Measurements from ENCODE around the gene CAMK1D.

The CAMK1D gene

DNA sequence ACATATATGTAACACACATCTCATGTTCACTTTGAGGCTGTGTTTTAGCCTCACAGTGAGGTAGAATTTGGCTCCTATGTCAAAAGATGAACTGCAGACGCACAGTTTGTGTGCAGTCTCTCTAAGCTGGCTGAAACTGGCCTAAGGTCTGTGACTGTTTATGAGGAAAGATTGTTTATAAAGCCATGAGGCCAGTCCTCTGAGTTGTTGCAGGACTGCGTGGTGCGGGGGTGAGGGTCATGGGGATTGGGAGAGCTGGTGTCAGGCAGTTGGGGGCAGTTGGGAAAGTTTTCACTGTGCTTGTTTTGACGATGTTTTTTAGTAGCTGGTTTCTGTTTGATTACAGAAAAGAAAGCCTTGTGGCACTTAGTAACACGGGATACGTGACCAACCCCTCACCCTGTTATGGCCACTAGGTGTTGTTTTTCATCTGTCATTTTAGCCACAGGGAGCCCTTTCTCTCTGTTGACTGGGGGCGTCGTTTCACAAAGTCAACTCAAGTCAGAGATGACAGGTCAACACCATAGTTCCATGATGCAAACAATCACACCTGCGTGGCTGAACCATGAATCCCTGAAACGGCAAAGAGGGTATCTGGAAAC lies 341.3 kb downstream of the CAMK1D start:
- DNase-seq (ENCODE audit: low read depth, low spot score) = no peak
- ChIA-PET CTCF (interaction anchor here (0.6 kb wide), 1 partner anchor 408 kb away, joined by 3 read pairs; no protein-coding TSS in a partner anchor), POLR2A (no interaction called here)
- TF ChIP-seq, protein P1, sequence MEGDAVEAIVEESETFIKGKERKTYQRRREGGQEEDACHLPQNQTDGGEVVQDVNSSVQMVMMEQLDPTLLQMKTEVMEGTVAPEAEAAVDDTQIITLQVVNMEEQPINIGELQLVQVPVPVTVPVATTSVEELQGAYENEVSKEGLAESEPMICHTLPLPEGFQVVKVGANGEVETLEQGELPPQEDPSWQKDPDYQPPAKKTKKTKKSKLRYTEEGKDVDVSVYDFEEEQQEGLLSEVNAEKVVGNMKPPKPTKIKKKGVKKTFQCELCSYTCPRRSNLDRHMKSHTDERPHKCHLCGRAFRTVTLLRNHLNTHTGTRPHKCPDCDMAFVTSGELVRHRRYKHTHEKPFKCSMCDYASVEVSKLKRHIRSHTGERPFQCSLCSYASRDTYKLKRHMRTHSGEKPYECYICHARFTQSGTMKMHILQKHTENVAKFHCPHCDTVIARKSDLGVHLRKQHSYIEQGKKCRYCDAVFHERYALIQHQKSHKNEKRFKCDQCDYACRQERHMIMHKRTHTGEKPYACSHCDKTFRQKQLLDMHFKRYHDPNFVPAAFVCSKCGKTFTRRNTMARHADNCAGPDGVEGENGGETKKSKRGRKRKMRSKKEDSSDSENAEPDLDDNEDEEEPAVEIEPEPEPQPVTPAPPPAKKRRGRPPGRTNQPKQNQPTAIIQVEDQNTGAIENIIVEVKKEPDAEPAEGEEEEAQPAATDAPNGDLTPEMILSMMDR (IDR thresholded peaks at IDR 0.05; ENCODE audit: insufficient read depth, low read length, missing control alignments) = no peak
- H3K4me3 ChIP-seq (ENCODE audit: low read depth, low read length) = no peak overlapping the region

DNA sequence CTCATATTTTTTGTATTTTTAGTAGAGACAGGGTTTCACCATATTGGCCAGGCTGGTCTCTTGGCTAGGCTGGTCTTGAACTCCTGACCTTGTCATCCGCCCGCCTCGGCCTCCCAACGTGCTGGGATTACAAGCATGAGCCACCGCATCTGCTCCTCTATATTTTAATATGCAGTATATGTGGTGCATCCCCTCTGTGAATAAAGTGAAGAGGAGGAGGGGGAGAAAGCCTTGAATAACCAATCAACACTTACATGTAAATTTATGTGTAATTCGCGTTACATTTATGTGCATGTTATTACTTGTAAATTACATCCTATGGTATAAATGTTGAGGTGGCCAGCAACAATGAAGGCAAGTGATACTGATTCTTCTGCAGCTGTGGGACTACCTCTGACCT lies 342.2 kb downstream of the CAMK1D start:
- TF ChIP-seq, protein P1 (IDR thresholded peaks at IDR 0.05; ENCODE audit: insufficient read depth, low read length, missing control alignments) = no peak
- CTCF ChIA-PET = no interaction called here

DNA sequence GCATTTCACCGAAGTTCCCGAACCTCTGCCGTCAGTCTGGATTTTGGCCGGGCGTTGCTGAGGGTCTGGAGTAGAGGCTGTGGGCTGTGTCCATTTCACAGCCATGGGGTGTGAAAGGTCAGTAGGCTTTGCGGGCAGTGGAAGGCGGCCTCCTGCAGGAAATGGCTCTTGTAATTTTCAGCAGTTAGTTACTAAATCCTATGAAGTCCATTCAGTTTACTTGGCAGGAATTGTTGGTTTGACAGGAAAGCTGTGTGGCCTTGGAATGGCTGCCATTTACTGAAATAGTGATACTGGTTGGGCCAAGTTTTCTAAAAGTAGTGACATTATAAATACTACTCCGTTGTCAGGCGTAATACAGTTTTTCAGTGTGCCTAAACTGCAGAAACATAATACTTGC lies 348.4 kb downstream of the CAMK1D start:
- H3K4me3 ChIP-seq (ENCODE audit: low read depth, low read length) = no peak overlapping the region

More for the DNA sequence above, 342.2 kb downstream of the CAMK1D start:
- DNase-seq (ENCODE audit: low read depth, low spot score) = no peak
- POLR2A ChIA-PET = no interaction called here
- H3K4me3 ChIP-seq (ENCODE audit: low read depth, low read length) = no peak overlapping the region

DNA sequence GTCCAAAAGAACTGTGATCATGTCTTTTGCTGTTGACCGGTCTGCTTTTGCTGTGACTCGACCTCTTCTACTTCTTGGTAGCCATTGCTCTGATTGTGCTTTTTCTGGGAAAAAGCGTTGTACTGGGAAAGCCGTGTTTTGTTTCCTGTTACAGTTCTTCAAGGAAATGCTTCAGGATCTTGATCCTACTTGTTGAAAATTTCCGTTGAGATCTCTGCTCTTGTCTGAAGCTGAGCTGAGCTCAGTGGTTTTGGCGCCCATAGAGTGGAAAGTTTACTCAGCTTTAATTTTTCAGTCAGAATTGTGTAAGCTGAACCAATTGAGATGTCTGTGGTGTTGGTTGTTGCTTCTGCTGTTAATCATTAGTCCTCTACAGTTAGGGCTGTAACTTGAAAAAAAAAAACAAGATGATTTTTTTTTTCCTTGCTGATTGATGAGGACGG lies 349.9 kb downstream of the CAMK1D start:
- H3K4me3 ChIP-seq (ENCODE audit: low read depth, low read length) = no peak overlapping the region
- ChIA-PET CTCF (interaction anchor here (4.9 kb wide), 1 partner anchor 12 kb away, joined by 45 read pairs; no protein-coding TSS in a partner anchor), POLR2A (no interaction called here)
- no peak for DNase-seq (ENCODE audit: low read depth, low spot score)
- TF ChIP-seq, protein P1 (IDR thresholded peaks at IDR 0.05; ENCODE audit: insufficient read depth, low read length, missing control alignments) = no peak

More for the DNA sequence above, 348.4 kb downstream of the CAMK1D start:
- DNase-seq (ENCODE audit: low read depth, low spot score) = no peak
- ChIA-PET CTCF (no interaction called here), POLR2A (no interaction called here)
- TF ChIP-seq, protein P1 (IDR thresholded peaks at IDR 0.05; ENCODE audit: insufficient read depth, low read length, missing control alignments) = no peak

DNA sequence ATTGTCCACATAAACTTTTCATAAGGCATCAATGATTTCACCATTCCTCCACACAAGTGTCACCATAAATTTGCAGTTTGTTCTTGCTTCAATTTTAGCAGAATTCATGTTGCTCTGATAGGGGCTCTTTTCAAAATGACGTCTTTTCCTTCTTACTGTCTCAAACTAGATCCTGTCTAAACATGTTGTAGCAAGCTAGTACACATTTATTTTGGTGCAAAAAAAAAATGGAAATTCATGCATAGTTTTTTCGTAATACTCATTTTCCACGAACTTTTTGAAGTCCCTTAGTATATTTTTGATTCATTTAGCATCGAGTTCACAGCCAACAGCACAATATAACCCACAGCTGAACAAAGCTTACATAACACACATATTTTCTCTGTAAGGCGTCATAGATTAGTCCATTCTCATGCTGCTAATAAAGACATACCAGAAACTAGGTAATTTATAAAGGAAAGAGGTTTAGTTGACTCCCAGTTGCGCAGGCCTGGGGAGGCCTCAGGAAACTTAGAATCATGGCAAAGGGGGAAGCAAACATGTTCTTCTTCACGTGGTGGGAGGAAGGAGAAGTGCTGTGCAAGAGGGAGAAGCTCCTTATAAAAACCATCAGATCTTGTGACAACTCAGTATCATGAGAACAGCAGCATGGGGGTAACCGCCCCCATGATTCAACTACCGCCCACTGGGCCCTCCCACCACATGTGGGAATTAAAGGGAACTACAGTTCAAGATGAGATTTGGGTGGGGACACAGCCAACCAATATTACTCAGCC lies 350.6 kb downstream of the CAMK1D start:
- ChIA-PET POLR2A (no interaction called here), CTCF (interaction anchor here (0.8 to 4.9 kb wide), 2 partner anchors 11 to 436 kb away, joined by 3 to 45 read pairs; no protein-coding TSS in a partner anchor)
- TF ChIP-seq, protein P1 (IDR thresholded peaks at IDR 0.05; ENCODE audit: insufficient read depth, low read length, missing control alignments) = no peak
- H3K4me3 ChIP-seq (ENCODE audit: low read depth, low read length) = no peak overlapping the region
- DNase-seq (ENCODE audit: low read depth, low spot score) = no peak

DNA sequence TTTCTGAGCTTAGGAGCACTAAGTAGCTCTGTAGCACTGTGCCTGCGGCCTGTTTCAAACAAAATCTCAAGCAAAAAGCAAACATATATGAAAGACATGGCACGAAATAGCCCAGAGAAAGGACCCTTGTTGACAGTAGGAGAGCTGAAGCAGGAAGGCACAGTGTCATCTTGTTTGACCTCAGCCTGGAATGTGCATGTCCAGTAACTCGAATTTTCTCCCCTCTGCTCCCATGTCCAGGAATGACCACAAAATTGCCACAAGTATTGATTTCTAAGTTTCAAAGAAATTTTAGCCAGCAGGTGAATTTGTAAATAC lies 351.2 kb downstream of the CAMK1D start:
- H3K4me3 ChIP-seq (ENCODE audit: low read depth, low read length) = no peak overlapping the region
- DNase-seq (ENCODE audit: low read depth, low spot score) = no peak
- TF ChIP-seq, protein P1 (IDR thresholded peaks at IDR 0.05; ENCODE audit: insufficient read depth, low read length, missing control alignments) = no peak
- ChIA-PET CTCF (interaction anchor here (0.8 to 4.9 kb wide), 2 partner anchors 11 to 436 kb away, joined by 3 to 45 read pairs; no protein-coding TSS in a partner anchor), POLR2A (no interaction called here)
